NCI-H510A (cell line): ENCODE measurements around the gene PALMD.
A peak's percentile ranks its signal among the peaks of the same experiment; 100 is the strongest.

Source experiments
- DNase-seq: peaks from one replicate; lab custom pipeline; 2025; lab: John Stamatoyannopoulos, UW

Gene PALMD

DNA sequence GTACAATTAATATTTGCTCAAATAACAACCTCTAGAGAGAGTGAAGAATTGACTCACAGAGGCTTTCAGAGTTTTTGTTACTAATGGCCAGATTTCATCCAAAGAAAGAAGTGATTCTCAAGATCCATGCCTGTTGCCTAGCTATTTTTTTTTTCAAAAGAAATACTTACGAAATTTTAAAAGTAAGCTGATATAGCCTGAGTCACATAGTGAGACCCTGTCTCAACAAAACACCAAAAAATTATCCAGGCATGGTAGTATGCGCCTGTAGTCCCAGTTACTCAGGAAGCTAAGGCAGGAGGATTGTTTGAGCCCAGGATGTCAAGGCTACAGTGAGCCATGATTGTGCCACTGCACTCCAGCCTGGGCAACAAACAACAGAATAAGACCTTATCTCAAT is 14.6 kb downstream of the PALMD start:
- no peak for DNase-seq

GRCh38 chr1:99661780-99662179 is 15.9 kb downstream of the PALMD start:
- no peak for DNase-seq

DNA sequence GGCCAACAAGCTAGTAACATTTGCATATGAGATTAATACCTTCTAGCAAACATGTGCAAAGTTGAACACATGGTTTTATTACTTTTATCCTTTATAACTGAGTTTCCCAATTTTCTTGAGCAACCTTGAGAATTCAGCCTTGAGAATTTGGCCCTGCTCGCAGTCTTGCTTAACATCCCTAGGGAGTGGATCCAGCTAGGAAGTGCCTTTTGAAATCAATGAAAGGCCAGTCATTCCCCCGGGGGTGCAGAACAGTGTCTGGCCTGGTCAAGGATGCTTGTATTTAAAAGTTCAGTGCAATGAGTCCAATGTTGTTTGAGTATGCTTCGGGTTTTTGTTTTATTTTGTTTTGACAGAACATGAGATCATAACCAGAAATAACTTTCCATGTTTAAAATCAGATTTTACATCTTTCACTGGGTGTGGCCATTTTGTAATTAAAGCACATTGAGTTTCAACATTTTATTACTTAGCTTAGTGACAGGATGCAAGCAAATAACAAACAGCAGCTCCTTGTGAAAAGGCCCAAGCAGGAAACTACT is 16.7 kb downstream of the PALMD start:
- no peak for DNase-seq

- no peak for DNase-seq
These were observed 17.6 kb downstream of the PALMD start for GRCh38 chr1:99663501-99663900.

DNA sequence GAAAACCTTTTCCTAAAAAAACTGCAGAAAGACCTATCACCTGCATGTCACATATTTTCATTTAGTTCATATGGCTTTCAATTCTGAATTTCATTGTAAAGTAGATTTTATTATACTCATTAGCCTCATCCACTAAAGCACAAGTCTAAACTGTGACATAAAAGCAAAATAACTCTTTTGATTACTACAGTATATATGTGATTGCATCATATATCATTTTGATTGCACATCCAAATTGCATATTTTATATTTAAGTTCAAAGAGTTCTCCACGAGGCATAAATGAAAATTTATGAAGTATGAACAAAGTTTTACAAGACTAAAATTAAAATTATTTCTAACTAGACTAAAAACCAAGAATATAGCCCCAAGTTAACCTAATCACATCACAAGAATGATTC is 19.3 kb downstream of the PALMD start:
- no peak for DNase-seq

GRCh38 chr1:99669376-99669775 is 23.5 kb downstream of the PALMD start:
- DNase-seq: no peak

- no peak for DNase-seq
These were observed 23.9 kb downstream of the PALMD start for GRCh38 chr1:99669821-99670220.

- DNase-seq: no peak
These were observed 24.7 kb downstream of the PALMD start for GRCh38 chr1:99670583-99670982.

- no peak for DNase-seq
These were observed 26.1 kb downstream of the PALMD start for GRCh38 chr1:99672038-99672437.

DNA sequence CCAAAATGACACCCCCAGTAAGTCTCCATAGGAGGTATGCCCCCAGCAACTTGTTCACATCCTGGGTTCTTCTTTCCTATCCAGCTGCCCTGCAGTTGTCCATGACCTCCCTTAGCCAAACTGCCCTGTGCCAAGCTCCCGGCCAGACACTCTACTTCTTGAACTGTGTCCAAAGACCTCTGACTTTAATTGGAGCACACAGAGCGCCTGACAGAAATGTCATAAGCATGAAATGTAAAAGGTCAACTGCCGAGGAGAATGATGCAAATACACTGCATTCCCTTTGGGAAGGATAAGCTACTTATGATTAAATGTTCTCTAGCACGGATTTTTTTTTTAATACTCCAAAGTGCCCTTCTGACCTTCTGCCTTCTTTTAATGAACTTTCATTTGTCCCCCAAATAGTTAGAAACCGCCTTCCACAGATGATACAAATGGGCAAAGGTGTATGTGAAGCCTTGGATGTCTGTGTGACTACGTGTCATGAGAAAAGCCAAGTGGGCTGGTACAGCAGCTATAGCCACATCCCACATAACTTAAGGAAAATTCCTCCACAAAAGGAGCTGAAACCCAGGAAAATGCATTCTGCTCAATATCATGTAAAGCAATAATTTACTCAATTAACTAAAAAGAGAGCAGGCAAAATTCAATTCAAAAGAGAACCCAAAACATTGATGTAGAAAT is 26.8 kb downstream of the PALMD start:
- DNase-seq: no peak

GRCh38 chr1:99673315-99673714 is 27.4 kb downstream of the PALMD start:
- DNase-seq: no peak

GRCh38 chr1:99674115-99675064 is 28.5 kb downstream of the PALMD start:
- peak; percentile 2 for DNase-seq

DNA sequence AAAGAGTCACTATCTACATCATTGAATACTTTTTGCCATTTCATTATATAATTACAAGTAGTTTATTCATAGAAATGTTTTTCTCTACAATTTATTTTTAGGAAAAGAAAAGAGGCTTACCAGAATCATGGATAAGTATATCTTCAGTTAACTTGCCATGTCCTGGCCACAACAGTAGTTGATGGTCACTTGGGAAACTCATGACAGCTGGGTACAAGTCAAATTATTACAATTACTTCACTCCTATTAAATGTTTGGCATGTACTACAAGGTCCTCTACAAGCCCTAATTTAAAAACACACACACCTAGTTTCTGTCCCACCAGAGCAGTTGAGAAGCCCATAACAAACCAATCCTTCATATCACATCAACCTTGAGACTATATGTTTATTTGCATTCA is 29.4 kb downstream of the PALMD start:
- DNase-seq: no peak

DNA sequence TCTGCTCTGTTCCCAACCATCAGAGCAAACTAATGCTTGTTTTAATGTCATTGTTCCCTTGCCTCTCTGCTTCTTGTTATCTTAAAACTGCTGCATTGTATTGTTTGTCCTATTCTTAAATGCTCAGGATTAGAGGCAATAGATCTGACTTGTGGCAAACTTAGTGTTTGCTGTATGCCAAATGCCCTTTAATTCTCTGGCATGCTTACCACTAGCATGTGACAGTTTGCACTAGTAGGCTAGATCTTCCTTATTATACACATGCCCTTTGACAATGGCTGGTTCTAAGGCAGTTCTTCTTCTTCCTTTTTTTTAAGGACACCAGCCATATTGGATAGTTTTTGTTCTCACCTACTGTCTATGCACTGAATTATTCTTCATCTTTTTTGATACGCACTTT is 30.1 kb downstream of the PALMD start:
- no peak for DNase-seq

- no peak for DNase-seq
These were observed 31.0 kb downstream of the PALMD start for GRCh38 chr1:99676876-99677275.

DNA sequence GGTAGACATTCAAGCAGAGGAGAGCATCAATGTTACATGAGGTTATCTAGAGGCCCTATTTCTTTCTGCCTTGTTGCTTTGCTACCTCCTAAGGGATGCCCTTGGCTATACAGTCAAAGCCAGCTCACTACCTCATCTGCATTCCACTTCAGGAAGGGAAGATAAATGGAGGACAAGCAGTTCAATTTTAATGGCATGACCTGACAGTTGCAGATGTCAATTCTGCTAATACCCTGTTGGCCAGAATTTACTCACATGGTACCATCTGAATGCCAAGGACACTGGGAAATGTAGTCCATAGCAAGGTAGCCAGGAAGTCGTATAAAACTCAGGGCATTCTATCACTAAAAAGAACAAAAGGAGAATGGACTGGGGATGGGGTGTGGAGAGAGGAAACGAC is 31.5 kb downstream of the PALMD start:
- no peak for DNase-seq

DNA sequence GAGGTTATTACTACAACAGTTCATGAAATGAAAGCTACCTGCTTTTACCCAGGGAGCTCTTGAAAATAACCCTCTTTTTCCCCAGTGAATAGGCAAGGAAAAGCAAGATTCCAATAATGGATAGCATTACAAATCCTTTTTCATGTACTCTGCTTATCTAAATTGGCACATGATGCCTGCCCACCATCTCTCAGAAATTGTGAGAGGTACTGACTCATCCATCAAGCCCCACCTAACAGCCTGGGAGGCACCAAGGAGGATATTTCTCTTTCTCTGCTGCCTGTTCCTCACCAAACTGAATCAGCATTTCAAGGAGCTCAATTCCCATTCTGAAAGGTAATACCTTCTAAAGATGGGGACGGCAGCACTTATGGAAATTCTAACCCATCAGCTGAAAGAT is 34.4 kb downstream of the PALMD start:
- no peak for DNase-seq

GRCh38 chr1:99681583-99681982 is 35.7 kb downstream of the PALMD start:
- DNase-seq: no peak

DNA sequence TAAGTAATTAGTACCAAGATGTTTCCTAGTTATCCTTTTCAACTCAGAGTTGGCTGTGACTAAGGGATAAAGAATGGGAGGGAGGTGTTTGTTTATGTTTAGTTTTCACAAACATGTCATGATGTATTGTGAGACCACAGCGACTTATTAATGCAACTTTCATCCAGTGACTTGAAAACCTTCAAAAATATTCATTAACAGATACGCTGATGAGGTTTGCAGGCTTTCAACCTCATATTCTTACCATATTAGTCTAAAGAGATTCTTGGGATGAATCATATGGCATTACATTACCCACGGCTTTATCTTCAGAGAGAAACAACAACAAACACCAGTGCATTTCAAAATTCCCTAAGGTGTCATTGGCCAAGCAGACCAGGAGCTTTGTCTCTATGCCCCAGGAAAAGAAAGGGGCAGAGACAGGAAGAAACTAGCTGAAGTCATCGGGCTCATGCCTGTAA is 36.4 kb downstream of the PALMD start:
- no peak for DNase-seq

GRCh38 chr1:99685516-99686180 is 39.7 kb downstream of the PALMD start:
- DNase-seq: peak; percentile 10

DNA sequence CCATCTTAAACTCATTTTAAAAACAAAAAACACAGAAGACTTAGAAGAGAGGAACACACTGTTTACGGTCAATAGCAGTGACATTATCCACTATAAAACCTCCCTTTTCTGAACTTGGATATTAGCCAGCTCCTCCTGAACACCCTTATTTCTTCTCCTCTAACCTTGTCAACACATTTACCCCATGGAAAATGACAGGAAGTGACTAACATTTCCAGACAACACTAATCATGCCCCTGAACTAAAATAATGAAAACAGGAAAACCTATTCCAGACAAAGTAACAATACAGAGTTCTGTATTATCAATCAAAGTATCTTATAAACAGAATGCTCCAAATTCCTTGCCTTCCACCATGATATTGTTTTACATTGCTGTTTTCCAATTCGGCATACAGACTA is 45.3 kb downstream of the PALMD start:
- DNase-seq: no peak

GRCh38 chr1:99696616-99697015 is 50.7 kb downstream of the PALMD start:
- no peak for DNase-seq
